SK-N-SH treated with all-trans-retinoic acid at 6 μM for 48 hours (cell line): Measurements from ENCODE around the gene TLCD3A.

Experiments
- ATAC-seq: fragments of 200-7000 bp; cut with Tn5 transposase; 3 replicates; pipeline ENCODE4 v1.9.1; 2020; ENCODE audit warnings: mild to moderate bottlenecking, moderate library complexity
- ARNTL ChIP-seq: fragments of 450-650 bp; formaldehyde crosslinking; IDR thresholded peaks from 2 replicates; pipeline ENCODE4 v1.5.0; 2020; ENCODE audit warnings: low read depth, mild to moderate bottlenecking, moderate library complexity, borderline replicate concordance
- BACH2 ChIP-seq: fragments of 250-450 bp; sonication (Bioruptor Pico); IDR thresholded peaks from 2 replicates; pipeline ENCODE4 v1.9.0; 2021; ENCODE audit warnings: mild to moderate bottlenecking, borderline replicate concordance
- CSDC2 ChIP-seq: fragments of 250-450 bp; sonication (Bioruptor Pico); IDR thresholded peaks from 2 replicates; pipeline ENCODE4 v1.5.0; 2020; ENCODE audit warnings: mild to moderate bottlenecking, moderate library complexity
- GLIS3 ChIP-seq: fragments of 250-450 bp; sonication (Bioruptor Pico); IDR thresholded peaks from 2 replicates; pipeline ENCODE4 v1.5.0; 2020; ENCODE audit warnings: mild to moderate bottlenecking, moderate library complexity
- ISL1 ChIP-seq: fragments of 250-450 bp; sonication (Bioruptor Pico); IDR thresholded peaks from 2 replicates; pipeline ENCODE4 v2.1.2; 2022; ENCODE audit warnings: mild to moderate bottlenecking, moderate library complexity
- OSR1 ChIP-seq: fragments of 250-450 bp; sonication (Bioruptor Pico); IDR thresholded peaks from 2 replicates; pipeline ENCODE4 v1.8.0; 2022; ENCODE audit warnings: moderate library complexity, mild to moderate bottlenecking, inconsistent platforms
- PPARA ChIP-seq: fragments of 250-450 bp; sonication (Bioruptor Pico); IDR thresholded peaks from 2 replicates; pipeline ENCODE4 v1.5.0; 2020; ENCODE audit warnings: mild to moderate bottlenecking, borderline replicate concordance
- RARB ChIP-seq: fragments of 250-450 bp; sonication (Bioruptor Pico); IDR thresholded peaks from 2 replicates; pipeline ENCODE4 v1.8.0; 2021; ENCODE audit warnings: mild to moderate bottlenecking, moderate library complexity
- SNAI2 ChIP-seq: fragments of 250-450 bp; sonication (Bioruptor Pico); IDR thresholded peaks from 2 replicates; pipeline ENCODE4 v1.5.0; 2020; ENCODE audit warnings: mild to moderate bottlenecking, moderate library complexity
- TCF4 ChIP-seq: fragments of 250-450 bp; sonication (Bioruptor Pico); IDR thresholded peaks from 2 replicates; pipeline ENCODE4 v1.8.0; 2021; ENCODE audit warnings: mild to moderate bottlenecking, moderate library complexity, borderline replicate concordance
- TOX ChIP-seq: fragments of 250-450 bp; sonication (Bioruptor Pico); IDR thresholded peaks from 2 replicates; pipeline ENCODE4 v1.8.0; 2021; ENCODE audit warnings: mild to moderate bottlenecking, moderate library complexity, borderline replicate concordance
- ZC3H10 ChIP-seq: fragments of 250-450 bp; sonication (Bioruptor Pico); IDR thresholded peaks from 2 replicates; pipeline ENCODE4 v1.5.1; 2021; ENCODE audit warnings: mild to moderate bottlenecking, moderate library complexity
- ZFP3 ChIP-seq: fragments of 250-450 bp; sonication (Bioruptor Pico); IDR thresholded peaks from 2 replicates; pipeline ENCODE4 v1.5.0; 2020; ENCODE audit warnings: mild to moderate bottlenecking, moderate library complexity
- ZFP30 ChIP-seq: fragments of 450-650 bp; formaldehyde crosslinking; IDR thresholded peaks from 2 replicates; pipeline ENCODE4 v1.5.0; 2022; ENCODE audit warnings: mild to moderate bottlenecking, moderate library complexity
- ZNF565 ChIP-seq: fragments of 450-650 bp; formaldehyde crosslinking; conservative IDR thresholded peaks from 2 replicates; pipeline ENCODE4 v1.5.0; 2020; ENCODE audit warnings: low read depth, mild to moderate bottlenecking, moderate library complexity
- ZNF70 ChIP-seq: fragments of 450-650 bp; formaldehyde crosslinking; IDR thresholded peaks from 2 replicates; pipeline ENCODE4 v1.5.0; 2020; ENCODE audit warnings: mild to moderate bottlenecking, moderate library complexity
- ZNF8 ChIP-seq: fragments of 450-650 bp; formaldehyde crosslinking; IDR thresholded peaks from 2 replicates; pipeline ENCODE4 v1.5.0; 2020; ENCODE audit warnings: mild to moderate bottlenecking, moderate library complexity
- TF ChIP-seq, protein P1 (sequence below): fragments of 250-450 bp; sonication (Bioruptor Pico); IDR thresholded peaks from 2 replicates; pipeline ENCODE4 v1.5.1; 2020; ENCODE audit warnings: low read depth, mild to moderate bottlenecking, moderate library complexity
- TF ChIP-seq, protein P2 (sequence below): fragments of 250-450 bp; sonication (Bioruptor Pico); IDR thresholded peaks from 2 replicates; pipeline ENCODE4 v1.8.0; 2020; ENCODE audit warnings: mild to moderate bottlenecking, moderate library complexity, borderline replicate concordance
- TF ChIP-seq, protein P3 (sequence below): fragments of 250-450 bp; sonication (Bioruptor Pico); IDR thresholded peaks from 2 replicates; pipeline ENCODE4 v1.5.1; 2021; ENCODE audit warnings: mild to moderate bottlenecking, moderate library complexity
- TF ChIP-seq, protein P4 (sequence below): fragments of 250-450 bp; sonication (Bioruptor Pico); IDR thresholded peaks from 2 replicates; pipeline ENCODE4 v1.8.0; 2021; ENCODE audit warnings: low read depth, mild to moderate bottlenecking, moderate library complexity, borderline replicate concordance
- TF ChIP-seq, protein P5 (sequence below): fragments of 250-450 bp; sonication (Bioruptor Pico); IDR thresholded peaks from 2 replicates; pipeline ENCODE4 v1.5.0; 2020; ENCODE audit warnings: mild to moderate bottlenecking, moderate library complexity

The TLCD3A gene

DNA sequence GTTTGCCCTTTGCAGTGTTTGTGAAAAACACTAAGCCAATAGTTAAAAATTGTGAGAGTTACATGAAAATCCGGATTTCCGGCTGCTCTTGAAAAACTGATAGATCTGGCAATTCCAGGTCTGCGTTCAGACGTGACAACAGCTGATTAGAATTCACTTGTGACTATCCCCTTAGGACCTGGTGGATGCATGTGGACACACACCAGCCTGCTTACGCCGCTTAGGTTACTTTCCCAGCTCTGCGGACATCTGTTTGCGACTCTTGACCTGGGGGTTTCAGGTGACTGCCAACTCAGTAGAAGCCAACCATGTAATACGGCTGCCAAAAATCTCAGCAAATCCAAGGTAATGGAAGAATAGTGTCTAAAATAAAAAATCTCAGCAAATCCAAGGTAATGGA is 42.0 kb upstream of the TLCD3A start:
- ATAC-seq = no peak

DNA sequence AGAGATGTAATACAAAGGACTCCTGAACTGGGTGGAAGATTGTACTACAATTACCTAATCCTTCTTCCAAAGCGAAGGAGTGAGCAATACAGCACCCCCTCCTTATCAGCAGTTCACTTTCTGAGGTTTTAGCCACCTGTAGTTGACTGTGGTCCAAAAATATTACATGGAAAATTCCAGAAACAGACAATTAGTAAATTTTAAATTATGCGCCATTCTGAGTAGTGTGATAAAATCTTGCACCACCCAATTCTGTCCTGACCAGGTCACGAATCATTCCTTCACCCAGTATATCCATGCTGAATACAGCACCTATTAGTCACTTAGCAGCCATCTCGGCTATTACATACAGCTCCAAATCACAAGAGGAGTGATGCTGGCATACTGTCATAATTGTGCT is 41.0 kb upstream of the TLCD3A start:
- peak; percentile 30 for ATAC-seq
- no peak for TF ChIP-seq ZNF70
- 0 out of 2 replicates have a peak, but pooled peaks have one; percentile 25 for TF ChIP-seq CSDC2 (CRISPR knock-in tag)

More for the DNA sequence above, 42.0 kb upstream of the TLCD3A start:
- no peak for TF ChIP-seq ZFP30
- TF ChIP-seq BACH2 (CRISPR knock-in tag) = no peak
- no peak for TF ChIP-seq TCF4
- TF ChIP-seq ZFP3 = no peak
- no peak for TF ChIP-seq OSR1 (CRISPR knock-in tag)

DNA sequence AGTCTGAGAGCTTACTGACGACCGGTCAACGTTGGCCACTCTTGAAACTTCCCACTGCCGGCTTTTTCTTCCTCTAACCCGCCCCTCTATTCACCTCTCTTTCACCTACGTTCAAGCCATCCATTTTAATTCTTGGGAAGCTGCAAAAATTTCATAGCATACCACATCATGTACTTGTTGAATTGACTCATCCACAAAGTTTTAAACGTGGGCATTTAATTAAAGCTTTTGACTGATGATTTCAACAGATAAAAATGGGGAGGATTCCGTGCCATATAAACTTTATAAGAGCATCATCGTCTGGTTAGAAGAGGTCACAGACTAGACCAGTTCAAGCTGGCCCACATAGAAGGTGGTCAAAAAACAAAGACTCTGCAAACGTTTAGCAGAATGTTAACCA is 40.3 kb upstream of the TLCD3A start:
- peak; percentile 19 for ATAC-seq
- TF ChIP-seq ZC3H10 (CRISPR knock-in tag) (no peak), CSDC2 (CRISPR knock-in tag) (no peak; the same call in 1 of the 2 replicates), RARB (CRISPR knock-in tag) (no peak), ZFP3 (no peak), ISL1 (peak; percentile 69; the same call in 1 of the 2 replicates), ARNTL (CRISPR knock-in tag) (no peak), ZNF565 (CRISPR knock-in tag) (no peak), ZNF8 (CRISPR knock-in tag) (peak; percentile 49; the same call in 1 of the 2 replicates)
- TF ChIP-seq, protein P1, sequence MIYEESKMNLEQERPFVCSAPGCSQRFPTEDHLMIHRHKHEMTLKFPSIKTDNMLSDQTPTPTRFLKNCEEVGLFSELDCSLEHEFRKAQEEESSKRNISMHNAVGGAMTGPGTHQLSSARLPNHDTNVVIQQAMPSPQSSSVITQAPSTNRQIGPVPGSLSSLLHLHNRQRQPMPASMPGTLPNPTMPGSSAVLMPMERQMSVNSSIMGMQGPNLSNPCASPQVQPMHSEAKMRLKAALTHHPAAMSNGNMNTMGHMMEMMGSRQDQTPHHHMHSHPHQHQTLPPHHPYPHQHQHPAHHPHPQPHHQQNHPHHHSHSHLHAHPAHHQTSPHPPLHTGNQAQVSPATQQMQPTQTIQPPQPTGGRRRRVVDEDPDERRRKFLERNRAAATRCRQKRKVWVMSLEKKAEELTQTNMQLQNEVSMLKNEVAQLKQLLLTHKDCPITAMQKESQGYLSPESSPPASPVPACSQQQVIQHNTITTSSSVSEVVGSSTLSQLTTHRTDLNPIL (CRISPR knock-in tag) = no peak
- TF ChIP-seq, protein P2, sequence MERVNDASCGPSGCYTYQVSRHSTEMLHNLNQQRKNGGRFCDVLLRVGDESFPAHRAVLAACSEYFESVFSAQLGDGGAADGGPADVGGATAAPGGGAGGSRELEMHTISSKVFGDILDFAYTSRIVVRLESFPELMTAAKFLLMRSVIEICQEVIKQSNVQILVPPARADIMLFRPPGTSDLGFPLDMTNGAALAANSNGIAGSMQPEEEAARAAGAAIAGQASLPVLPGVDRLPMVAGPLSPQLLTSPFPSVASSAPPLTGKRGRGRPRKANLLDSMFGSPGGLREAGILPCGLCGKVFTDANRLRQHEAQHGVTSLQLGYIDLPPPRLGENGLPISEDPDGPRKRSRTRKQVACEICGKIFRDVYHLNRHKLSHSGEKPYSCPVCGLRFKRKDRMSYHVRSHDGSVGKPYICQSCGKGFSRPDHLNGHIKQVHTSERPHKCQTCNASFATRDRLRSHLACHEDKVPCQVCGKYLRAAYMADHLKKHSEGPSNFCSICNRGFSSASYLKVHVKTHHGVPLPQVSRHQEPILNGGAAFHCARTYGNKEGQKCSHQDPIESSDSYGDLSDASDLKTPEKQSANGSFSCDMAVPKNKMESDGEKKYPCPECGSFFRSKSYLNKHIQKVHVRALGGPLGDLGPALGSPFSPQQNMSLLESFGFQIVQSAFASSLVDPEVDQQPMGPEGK (CRISPR knock-in tag) = no peak
- TF ChIP-seq, protein P3, sequence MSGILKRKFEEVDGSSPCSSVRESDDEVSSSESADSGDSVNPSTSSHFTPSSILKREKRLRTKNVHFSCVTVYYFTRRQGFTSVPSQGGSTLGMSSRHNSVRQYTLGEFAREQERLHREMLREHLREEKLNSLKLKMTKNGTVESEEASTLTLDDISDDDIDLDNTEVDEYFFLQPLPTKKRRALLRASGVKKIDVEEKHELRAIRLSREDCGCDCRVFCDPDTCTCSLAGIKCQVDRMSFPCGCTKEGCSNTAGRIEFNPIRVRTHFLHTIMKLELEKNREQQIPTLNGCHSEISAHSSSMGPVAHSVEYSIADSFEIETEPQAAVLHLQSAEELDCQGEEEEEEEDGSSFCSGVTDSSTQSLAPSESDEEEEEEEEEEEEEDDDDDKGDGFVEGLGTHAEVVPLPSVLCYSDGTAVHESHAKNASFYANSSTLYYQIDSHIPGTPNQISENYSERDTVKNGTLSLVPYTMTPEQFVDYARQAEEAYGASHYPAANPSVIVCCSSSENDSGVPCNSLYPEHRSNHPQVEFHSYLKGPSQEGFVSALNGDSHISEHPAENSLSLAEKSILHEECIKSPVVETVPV (CRISPR knock-in tag) = no peak
- TF ChIP-seq, all 23 proteins: peak for 2

DNA sequence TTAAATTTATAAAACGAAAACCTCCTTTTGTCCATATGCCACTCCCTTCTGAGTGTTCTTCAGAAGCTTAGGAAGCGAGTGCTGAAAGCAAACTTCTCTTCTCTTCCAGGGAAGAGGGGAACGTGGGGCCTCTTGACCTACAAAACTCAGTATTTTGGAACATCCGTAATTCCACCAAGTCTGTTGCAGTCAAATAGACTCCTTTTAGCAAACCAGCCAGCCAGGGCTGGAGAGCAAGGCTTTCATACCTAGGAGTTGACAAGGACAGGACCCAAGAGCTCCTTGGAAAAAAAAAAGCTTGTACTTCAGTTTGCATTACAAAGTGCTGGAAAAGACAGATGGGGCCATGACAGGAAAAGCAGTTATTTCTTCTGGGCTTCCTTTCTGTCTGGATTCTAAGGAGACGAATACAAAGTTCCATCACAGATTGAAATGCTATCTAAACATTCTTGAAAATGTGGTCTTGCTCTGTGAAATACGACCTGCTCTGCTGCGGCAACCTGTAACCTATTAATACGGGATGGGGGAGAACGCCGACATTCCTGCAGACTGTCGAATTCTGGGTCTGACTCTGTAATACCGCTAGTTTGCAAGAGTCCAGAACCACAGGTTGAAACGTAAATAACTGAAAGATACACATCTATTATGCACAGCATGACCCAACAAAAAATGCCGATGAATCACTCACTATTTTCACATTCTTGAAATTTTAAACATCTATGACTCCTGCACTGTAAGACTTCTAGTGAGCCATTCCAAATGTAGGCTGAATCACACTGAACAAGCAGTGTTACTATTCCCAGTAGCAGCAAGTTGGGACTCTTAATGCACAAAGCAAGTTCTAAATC is 38.4 kb upstream of the TLCD3A start:
- peak; percentile 88 for ATAC-seq
- TF ChIP-seq, protein P4, sequence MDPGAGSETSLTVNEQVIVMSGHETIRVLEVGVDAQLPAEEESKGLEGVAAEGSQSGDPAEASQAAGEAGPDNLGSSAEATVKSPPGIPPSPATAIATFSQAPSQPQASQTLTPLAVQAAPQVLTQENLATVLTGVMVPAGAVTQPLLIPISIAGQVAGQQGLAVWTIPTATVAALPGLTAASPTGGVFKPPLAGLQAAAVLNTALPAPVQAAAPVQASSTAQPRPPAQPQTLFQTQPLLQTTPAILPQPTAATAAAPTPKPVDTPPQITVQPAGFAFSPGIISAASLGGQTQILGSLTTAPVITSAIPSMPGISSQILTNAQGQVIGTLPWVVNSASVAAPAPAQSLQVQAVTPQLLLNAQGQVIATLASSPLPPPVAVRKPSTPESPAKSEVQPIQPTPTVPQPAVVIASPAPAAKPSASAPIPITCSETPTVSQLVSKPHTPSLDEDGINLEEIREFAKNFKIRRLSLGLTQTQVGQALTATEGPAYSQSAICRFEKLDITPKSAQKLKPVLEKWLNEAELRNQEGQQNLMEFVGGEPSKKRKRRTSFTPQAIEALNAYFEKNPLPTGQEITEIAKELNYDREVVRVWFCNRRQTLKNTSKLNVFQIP (CRISPR knock-in tag) = 0 out of 2 replicates have a peak, but pooled peaks have one; percentile 45
- TF ChIP-seq CSDC2 (CRISPR knock-in tag) (0 out of 2 replicates have a peak, but pooled peaks have one; percentile 22), SNAI2 (CRISPR knock-in tag) (0 out of 2 replicates have a peak, but pooled peaks have one; percentile 27), ZFP3 (0 out of 2 replicates have a peak, but pooled peaks have one; percentile 42), ISL1 (peak; percentile 70; the same call in 1 of the 2 replicates), GLIS3 (0 out of 2 replicates have a peak, but pooled peaks have one; percentile 15), PPARA (no peak), BACH2 (CRISPR knock-in tag) (no peak), TOX (CRISPR knock-in tag) (peak; percentile 72; the same call in 1 of the 2 replicates), ZNF70 (no peak), TCF4 (no peak), OSR1 (CRISPR knock-in tag) (no peak)
- TF ChIP-seq, protein P2 (CRISPR knock-in tag) = no peak
- TF ChIP-seq, protein P5, sequence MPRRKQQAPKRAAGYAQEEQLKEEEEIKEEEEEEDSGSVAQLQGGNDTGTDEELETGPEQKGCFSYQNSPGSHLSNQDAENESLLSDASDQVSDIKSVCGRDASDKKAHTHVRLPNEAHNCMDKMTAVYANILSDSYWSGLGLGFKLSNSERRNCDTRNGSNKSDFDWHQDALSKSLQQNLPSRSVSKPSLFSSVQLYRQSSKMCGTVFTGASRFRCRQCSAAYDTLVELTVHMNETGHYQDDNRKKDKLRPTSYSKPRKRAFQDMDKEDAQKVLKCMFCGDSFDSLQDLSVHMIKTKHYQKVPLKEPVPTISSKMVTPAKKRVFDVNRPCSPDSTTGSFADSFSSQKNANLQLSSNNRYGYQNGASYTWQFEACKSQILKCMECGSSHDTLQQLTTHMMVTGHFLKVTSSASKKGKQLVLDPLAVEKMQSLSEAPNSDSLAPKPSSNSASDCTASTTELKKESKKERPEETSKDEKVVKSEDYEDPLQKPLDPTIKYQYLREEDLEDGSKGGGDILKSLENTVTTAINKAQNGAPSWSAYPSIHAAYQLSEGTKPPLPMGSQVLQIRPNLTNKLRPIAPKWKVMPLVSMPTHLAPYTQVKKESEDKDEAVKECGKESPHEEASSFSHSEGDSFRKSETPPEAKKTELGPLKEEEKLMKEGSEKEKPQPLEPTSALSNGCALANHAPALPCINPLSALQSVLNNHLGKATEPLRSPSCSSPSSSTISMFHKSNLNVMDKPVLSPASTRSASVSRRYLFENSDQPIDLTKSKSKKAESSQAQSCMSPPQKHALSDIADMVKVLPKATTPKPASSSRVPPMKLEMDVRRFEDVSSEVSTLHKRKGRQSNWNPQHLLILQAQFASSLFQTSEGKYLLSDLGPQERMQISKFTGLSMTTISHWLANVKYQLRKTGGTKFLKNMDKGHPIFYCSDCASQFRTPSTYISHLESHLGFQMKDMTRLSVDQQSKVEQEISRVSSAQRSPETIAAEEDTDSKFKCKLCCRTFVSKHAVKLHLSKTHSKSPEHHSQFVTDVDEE (CRISPR knock-in tag) = no peak
